Occipital lobe (tissue), 2 donors: ENCODE data around the gene ENOX2. TPM values are rescaled to one million over a fixed set of nuclear protein-coding genes. Genes with fewer than 3 reads are reported as not detected.
"Not testable (repeated sequence)": the region's sequence is repeated elsewhere in the genome, so short reads cannot be mapped to it uniquely, and the experiment has no call there.

Experiments
- DNase-seq: peaks from one replicate; lab custom pipeline; 2025; lab: John Stamatoyannopoulos, UW
- total RNA-seq: library from RNA; depleted of rRNA; stranded (reverse); fragments of >200 nt; gene quantifications from one replicate; pipeline ENCODE4 v1.2.3, GENCODE V29; 2014

Gene ENOX2
- 5.1 TPM for total RNA-seq

GRCh38 chrX:130902783-130903613 lies at the start of gene ENOX2:
Gene ENOX2 (minus strand): TSS chrX:130903209. CDS start chrX:130703216, 199,993 bp downstream.
- DNase-seq: peak; percentile 93

DNA sequence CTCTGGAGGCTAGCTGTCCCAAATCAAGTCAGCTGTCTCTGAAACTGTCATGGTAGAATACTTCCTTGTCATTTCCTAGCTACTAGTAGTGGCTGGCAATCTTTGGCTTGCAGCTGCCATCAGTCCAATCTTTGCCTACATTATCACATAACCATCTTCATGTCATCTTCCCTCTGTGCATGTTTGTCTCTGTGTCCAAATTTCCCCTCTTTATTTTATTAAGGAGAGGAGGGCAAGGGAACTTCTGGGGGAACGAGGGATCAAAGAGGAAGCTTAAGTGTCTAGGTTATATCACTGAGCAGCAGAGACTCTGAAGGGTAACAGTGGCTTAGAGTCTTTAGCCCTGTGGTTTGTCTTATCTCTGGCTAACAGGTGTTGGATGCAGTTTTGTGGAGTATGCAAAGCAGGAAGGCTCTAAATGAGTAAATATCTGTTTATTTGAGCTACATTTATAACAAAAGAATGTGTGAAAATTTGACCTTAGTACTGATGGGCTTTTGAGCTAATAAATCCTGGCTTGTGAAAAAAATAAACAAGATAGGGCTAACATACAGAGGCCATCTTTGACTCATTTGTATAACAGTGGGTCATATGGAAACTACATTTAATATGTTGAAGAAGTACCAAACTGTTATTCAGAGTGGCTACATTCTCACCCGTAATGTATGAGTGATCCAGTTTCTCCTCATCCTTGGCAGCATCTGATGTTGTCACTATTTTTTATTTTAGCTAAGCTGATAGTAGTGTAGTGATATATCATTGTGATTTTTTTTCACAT lies 49.4 kb upstream of the ENOX2 start:
- DNase-seq: no peak

GRCh38 chrX:130944230-130944629 lies 41.2 kb upstream of the ENOX2 start:
- DNase-seq: no peak

DNA sequence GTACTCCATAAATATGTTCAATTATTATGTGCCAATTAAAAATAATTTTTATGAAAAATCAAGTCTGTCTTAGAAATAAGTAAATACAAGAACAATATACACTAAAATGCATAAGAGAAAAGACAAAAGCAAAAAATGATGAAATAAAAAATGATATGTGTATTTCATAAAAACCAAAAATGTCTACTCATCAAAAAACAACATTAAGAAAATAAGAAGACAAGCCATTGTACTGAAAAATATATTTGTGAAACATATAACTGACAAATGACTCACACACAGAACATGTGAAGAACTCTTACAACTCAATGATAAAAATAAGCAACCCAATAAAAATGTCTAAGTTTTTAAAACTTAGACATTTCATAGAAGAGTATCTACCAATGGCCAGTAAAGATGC lies 34.1 kb upstream of the ENOX2 start:
- DNase-seq: no peak

GRCh38 chrX:130933358-130933757 lies 30.3 kb upstream of the ENOX2 start:
- no peak for DNase-seq

GRCh38 chrX:130920405-130920804 lies 17.4 kb upstream of the ENOX2 start:
- not testable (repeated sequence) for DNase-seq

DNA sequence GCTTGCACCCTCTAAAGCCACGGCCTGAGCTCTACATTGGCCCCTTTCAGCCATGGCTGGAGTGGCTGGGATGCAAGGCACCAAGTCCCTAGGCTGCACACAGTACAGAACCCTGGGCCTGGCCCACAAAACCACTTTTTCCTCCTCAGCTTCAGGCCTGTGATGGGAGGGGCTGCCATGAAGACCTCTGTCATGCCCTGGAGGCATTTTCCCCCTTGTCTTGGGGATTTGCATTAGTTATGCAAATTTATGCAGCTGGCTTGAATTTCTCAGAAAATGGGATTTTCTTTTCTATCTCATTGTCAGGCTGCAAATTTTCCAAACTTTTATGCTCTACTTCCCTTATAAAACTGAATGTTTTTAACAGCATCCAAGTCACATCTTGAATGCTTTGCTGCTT lies 16.7 kb upstream of the ENOX2 start:
- not testable (repeated sequence) for DNase-seq

GRCh38 chrX:130918498-130918897 lies 15.5 kb upstream of the ENOX2 start:
- DNase-seq: not testable (repeated sequence)

DNA sequence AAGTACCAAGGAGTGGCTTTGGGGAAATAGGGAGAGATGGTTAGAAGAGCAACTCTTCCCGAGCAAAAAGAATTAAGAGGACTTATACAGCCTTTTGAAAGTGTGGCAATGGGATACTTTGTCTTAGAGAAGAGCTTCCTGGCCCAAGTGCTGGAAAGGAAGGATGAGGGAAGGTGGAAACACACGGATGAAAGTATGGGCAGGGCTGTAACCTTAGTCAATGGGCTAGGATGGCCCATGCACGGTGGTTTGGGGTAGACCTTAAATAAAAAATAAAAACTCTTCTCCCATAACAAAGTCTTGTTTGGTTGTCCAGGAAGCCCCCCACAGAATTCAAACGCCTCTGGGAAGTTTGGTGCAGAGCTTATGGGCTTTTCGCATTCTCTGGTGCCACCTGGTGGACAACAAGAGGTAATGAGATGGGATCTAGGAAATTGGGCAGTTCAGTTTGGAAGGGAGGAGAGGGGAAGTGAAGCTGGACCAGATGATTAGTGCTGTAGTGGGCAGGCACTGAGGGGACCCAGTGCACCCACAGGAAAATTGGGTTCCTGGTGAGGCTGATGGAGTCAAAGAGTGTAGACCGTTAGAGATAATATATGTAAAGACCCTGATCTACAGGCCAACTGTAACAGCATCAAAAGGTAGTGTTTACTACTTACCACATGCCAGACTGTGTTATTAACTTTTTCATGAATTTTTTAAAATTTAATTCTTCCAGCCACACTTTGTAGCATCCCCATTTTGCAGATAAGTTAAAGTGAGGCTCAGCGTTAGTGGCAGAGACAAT lies 13.8 kb upstream of the ENOX2 start:
- peak; percentile 1 for DNase-seq

DNA sequence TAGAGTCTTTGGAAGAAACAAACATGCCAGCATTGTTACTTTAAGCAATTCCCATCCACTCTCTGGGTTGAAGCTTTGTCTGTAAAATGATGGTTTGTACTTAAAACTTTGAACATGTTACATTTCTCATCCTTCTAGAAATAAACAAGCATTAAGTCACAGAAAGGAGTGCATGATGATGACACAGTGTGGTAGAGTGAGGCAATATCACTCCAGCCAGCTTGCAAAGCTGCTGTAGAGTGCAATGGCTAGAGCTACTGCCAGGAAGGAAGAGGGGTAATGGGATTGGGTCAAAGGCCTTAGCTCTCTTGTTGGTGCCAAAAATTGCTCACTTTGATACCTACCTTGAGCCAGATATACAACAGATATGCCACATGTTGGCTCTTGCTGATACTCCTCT lies 12.3 kb upstream of the ENOX2 start:
- DNase-seq: no peak

GRCh38 chrX:130909469-130910136 lies 6.6 kb upstream of the ENOX2 start:
- DNase-seq: no peak

GRCh38 chrX:130906776-130907175 lies 3.8 kb upstream of the ENOX2 start:
- no peak for DNase-seq

DNA sequence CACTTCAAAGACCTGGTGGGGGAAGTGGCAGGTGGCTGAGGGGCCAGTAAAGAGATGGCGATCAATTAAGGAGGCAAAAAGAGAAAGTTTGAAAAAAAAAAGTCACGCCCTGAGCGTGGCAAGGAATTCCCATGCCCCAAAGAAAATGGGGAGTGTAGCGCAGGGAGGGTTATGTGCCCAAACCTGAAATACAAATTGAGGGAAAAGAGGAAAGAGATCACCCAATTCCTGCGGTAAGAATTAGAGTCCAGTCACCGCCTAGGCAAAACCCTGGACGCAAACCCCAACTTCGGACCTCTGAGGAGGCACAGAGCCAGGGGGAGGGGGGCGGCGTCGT lies 595 bp downstream of the ENOX2 start:
- DNase-seq: no peak

- DNase-seq: no peak
Observed at GRCh38 chrX:130896802-130897501, 6.1 kb downstream of the ENOX2 start.

DNA sequence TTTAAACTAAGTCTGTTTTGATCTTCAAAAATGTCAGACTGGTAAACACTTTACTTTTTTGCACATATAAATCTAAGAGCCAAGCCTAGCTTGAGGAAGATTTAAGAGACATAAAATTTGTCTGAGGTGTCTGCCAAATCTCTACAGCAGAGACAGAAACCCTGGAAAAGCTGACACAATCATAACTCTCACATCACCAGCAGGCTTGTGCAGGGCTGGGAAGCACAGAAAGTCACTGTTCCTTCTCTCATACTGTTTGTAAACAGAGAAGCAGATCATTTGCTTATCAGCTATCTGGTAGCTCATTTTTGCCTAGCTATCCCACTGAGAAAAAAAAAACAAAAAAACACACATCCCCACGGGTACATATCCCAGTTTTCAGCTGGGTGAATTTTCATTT lies 7.0 kb downstream of the ENOX2 start:
- no peak for DNase-seq

- DNase-seq: no peak
Observed at GRCh38 chrX:130895299-130895698, 7.7 kb downstream of the ENOX2 start.

- no peak for DNase-seq
Observed at GRCh38 chrX:130893356-130894085, 9.5 kb downstream of the ENOX2 start.

DNA sequence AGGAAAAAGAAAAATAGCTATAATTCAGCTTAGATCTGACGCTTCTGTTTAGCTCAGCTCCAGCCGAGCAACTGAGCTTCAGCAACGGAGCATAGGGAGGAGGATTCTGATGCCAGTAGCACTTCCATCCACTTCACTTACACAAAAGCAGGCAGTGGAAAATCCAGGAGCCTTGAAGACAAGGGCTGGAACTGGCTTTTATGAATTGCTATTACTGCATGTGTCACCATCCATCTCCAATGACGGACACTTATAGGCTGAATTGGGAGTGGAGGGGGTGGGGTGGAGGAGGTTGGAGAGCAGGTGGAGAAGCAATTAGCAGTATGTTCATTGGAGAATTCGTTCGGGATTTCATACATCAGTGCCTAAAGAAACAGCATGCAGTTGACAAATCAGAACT lies 15.6 kb downstream of the ENOX2 start:
- no peak for DNase-seq

DNA sequence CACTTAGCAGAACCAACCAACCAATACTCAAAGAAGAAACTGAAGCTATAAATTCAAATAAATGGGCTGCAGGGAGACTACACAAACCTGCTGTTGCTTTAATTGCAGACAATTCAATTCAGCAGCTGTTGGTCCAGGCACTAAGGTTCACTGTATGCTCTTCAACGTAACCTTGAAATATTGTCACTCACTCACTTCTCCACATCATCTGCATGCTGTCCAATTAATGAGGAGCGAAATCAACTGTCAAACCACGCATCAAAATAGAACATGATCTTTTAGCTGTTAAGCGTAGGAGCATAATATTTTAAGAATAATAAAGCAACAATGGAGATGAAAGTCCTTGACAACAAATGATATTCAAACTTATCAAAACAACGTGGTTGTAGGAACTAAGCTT lies 17.0 kb downstream of the ENOX2 start:
- no peak for DNase-seq

DNA sequence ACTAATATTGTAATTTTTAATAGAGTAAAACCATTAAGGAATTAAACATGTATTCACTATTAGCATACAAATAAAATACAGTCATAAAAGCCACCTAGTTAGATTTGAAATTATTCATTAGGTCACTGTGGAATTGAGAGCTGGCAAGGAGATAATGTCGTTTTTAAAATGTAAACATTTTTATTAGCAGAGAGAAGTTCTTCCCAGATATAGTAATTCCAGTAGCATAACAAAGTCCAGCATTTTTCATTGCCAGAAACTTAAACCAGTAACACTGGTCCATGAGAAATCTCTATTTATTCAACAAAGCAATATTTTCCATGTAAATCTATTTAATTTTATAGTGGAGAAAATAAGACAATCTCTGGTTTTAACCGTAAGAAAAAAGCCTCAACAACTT lies 17.5 kb downstream of the ENOX2 start:
- no peak for DNase-seq
